Endothelial cell (in vitro differentiated cells): ENCODE measurements around the gene SRRM2. TPM values are rescaled to one million over a fixed set of nuclear protein-coding genes. Genes with fewer than 3 reads are reported as not detected.

ENCODE experiments used
- DNase-seq: peaks from one replicate; pipeline ENCODE4 v3.0.0; 2021; ENCODE audit warnings: low spot score
- H3K27ac Mint-ChIP-seq: one replicate; pipeline ENCODE4 v1.8.0; 2021; ENCODE audit warnings: mixed read lengths, inconsistent platforms; ENCODE audit not compliant: unreplicated experiment
- H3K27me3 Mint-ChIP-seq: one replicate; pipeline ENCODE4 v1.8.0; 2021; ENCODE audit warnings: mild to moderate bottlenecking, moderate library complexity, mixed read lengths, inconsistent platforms; ENCODE audit not compliant: unreplicated experiment
- H3K36me3 Mint-ChIP-seq: one replicate; pipeline ENCODE4 v1.8.0; 2021; ENCODE audit warnings: mild to moderate bottlenecking, low read depth, mixed read lengths, inconsistent platforms; ENCODE audit not compliant: unreplicated experiment
- H3K4me1 Mint-ChIP-seq: one replicate; pipeline ENCODE4 v1.8.0; 2021; ENCODE audit warnings: mild to moderate bottlenecking, mixed read lengths, inconsistent platforms; ENCODE audit not compliant: unreplicated experiment
- H3K4me3 Mint-ChIP-seq: one replicate; pipeline ENCODE4 v1.8.0; 2021; ENCODE audit warnings: mild to moderate bottlenecking, mixed read lengths, inconsistent platforms; ENCODE audit not compliant: unreplicated experiment
- H3K9me3 Mint-ChIP-seq: one replicate; pipeline ENCODE4 v1.8.0; 2021; ENCODE audit warnings: mixed read lengths, inconsistent platforms; ENCODE audit not compliant: unreplicated experiment
- CTCF ChIP-seq: fragments of 200-600 bp; sonication (generic); IDR thresholded peaks from one replicate; pipeline ENCODE4 v1.5.0; 2021; ENCODE audit warnings: antibody characterized with exemption; ENCODE audit not compliant: unreplicated experiment
- total RNA-seq: library from RNA; stranded (reverse); fragmentation: NEBNext Ultra II Directional; extraction: Animal tissue kit (Norgen Biotek cat#: 25700); gene quantifications from one replicate; pipeline ENCODE4 v1.2.1, GENCODE V29; 2021; ENCODE audit not compliant: unreplicated experiment

Gene SRRM2
- total RNA-seq, 1 donor from 2014 or later = 456 TPM

DNA sequence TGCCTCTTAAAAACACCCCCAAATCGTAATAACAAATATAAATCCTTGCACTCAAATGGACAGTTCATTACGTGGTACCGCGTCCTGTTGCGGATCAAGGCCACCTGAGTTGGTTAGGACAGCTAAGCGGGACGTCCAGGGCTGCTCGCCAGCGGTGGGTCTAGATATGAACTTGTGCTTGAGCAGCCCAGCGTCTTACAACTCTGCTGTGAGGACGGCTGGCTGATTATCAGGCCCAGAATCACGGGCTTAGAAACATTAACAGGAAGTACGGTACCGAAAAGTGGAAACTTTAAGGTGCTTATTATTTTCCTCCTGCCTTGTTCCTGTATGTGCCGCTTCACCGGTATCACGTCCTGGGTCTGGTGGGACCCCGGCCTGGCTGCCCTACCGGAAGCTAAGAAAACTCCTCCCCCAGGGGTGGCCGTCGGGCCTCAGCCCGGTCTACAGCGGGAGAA, 832 bp upstream of the SRRM2 start:
- peaks cover 22% of the 10 kb centered on the region for H3K27me3 Mint-ChIP-seq

GRCh38 chr16:2752850-2753732, 653 bp downstream of the SRRM2 start:
- Mint-ChIP-seq H3K27me3 (peaks cover 24% of the 10 kb centered on the region), H3K4me1 (peaks cover 49% of the 10 kb centered on the region), H3K4me3 (peak overlapping the region; percentile 94), H3K27ac (peak overlapping the region; percentile 97), H3K36me3 (peaks cover 35% of the 10 kb centered on the region), H3K9me3 (no peaks in the 10 kb centered on the region)
- DNase-seq = peak; percentile 83
- no peak for TF ChIP-seq CTCF

More for the DNA sequence above, 832 bp upstream of the SRRM2 start:
- Mint-ChIP-seq H3K36me3 (peaks cover 22% of the 10 kb centered on the region), H3K9me3 (no peaks in the 10 kb centered on the region), H3K27ac (peak overlapping the region; percentile 99), H3K4me1 (peaks cover 44% of the 10 kb centered on the region), H3K4me3 (peak overlapping the region; percentile 87)
- DNase-seq = peak; percentile 77
- no peak for TF ChIP-seq CTCF

- Mint-ChIP-seq H3K4me3 (peak overlapping the region; percentile 94), H3K27me3 (peaks cover 24% of the 10 kb centered on the region), H3K4me1 (peaks cover 49% of the 10 kb centered on the region), H3K36me3 (peaks cover 41% of the 10 kb centered on the region), H3K27ac (peak overlapping the region; percentile 97), H3K9me3 (no peaks in the 10 kb centered on the region)
- no peak for TF ChIP-seq CTCF
- no peak for DNase-seq
These were observed 1.2 kb downstream of the SRRM2 start for GRCh38 chr16:2753733-2754020.

DNA sequence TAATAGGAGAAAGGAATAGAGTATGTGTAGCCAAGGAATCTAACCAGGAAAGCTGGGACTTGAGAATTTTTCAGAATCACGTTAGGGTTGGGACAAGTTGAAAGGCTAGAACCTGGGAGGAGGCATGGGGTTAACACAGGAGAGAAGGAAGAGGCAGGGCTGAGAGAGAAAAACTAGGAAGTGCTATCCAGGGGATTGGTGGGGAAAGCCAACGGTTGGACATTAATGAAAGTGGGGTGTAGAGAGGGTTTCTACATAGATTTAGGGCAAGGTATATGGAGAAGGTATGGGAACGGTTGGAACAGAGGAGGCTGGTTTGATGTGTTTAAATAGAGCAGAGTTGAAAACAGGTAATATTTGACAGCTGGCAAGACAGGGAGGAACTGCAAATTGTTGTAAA, 2.7 kb downstream of the SRRM2 start:
- Mint-ChIP-seq H3K4me1 (peaks cover 47% of the 10 kb centered on the region), H3K27me3 (peaks cover 24% of the 10 kb centered on the region), H3K4me3 (peak overlapping the region; percentile 94), H3K36me3 (peaks cover 52% of the 10 kb centered on the region), H3K27ac (peak overlapping the region; percentile 50), H3K9me3 (no peaks in the 10 kb centered on the region)
- no peak for TF ChIP-seq CTCF
- DNase-seq = no peak
